ENCODE measurements around the gene LSS.

The LSS gene

GRCh38 chr21:46212721-46213484 lies 15.7 kb downstream of the LSS start:
- Histone ChIP-seq H3K27ac (replicated peaks; ENCODE audit: low read length) (no peak overlapping the region), H3K4me2 (ENCODE audit: insufficient read depth, low read length, poor library complexity, severe bottlenecking) (no peak overlapping the region), H4K8ac (ENCODE audit: low read depth, low read length) (no peak overlapping the region), H3K14ac (ENCODE audit: low read length) (no peak overlapping the region), H3K36me3 (replicated peaks in 1 of 2; ENCODE audit: control insufficient read depth in 2 of 2, insufficient read depth in 2 of 2, low read length in 2 of 2) (peaks cover 65 to 92% of the 10 kb centered on the region in 2 donors), H2AFZ (ENCODE audit: low read length) (no peak overlapping the region), H3K27me3 (ENCODE audit: control insufficient read depth in 3 of 3, insufficient read depth in 3 of 3, low read depth in 1 of 3, low read length in 3 of 3) (no peaks in the 10 kb centered on the region), H3K23ac (ENCODE audit: low read depth, low read length, poor library complexity) (no peak overlapping the region), H3K9me3 (replicated peaks in 1 of 2; ENCODE audit: control insufficient read depth in 2 of 2, insufficient read depth in 1 of 2, low read depth in 1 of 2, low read length in 2 of 2) (no peaks in the 10 kb centered on the region), H2BK15ac (ENCODE audit: low read length) (no peak overlapping the region), H3K18ac (ENCODE audit: low read length) (no peak overlapping the region), H2AK5ac (ENCODE audit: low read depth, low read length) (no peak overlapping the region), H2BK12ac (ENCODE audit: low read length) (no peak overlapping the region), H3K4me3 (ENCODE audit: low read length in 2 of 2) (no peak overlapping the region), H3K4ac (ENCODE audit: low read length) (no peak overlapping the region), H4K91ac (ENCODE audit: low read depth, low read length, poor library complexity) (no peak overlapping the region), H3K9ac (ENCODE audit: low read depth, low read length, poor library complexity) (peak overlapping the region; percentile 50), H3K79me1 (ENCODE audit: low read depth, low read length) (peaks cover 26% of the 10 kb centered on the region), H2BK5ac (ENCODE audit: low read length) (no peak overlapping the region), H3K4me1 (ENCODE audit: control insufficient read depth in 2 of 2, insufficient read depth in 1 of 2, low read depth in 1 of 2, low read length in 2 of 2) (peaks cover 0 to 2% of the 10 kb centered on the region in 2 donors), H2BK120ac (ENCODE audit: low read depth, low read length) (no peak overlapping the region)
- whole genome bisulfite sequencing, 2 donors (ENCODE audit: extremely low coverage in 2 of 2, insufficient read length in 2 of 2, insufficient replicate concordance in 1 of 2) = no CpG with 5 or more reads among the region's 18 CpGs
- DNase-seq (ENCODE audit: low spot score) = no peak

- DNase-seq (ENCODE audit: low spot score) = no peak
Measured at GRCh38 chr21:46211786-46212720, 16.5 kb downstream of the LSS start.

GRCh38 chr21:46211376-46211775 lies 17.2 kb downstream of the LSS start:
- Histone ChIP-seq H2AFZ (ENCODE audit: low read length) (no peak overlapping the region), H3K36me3 (replicated peaks in 1 of 2; ENCODE audit: control insufficient read depth in 2 of 2, insufficient read depth in 2 of 2, low read length in 2 of 2) (peaks cover 72 to 96% of the 10 kb centered on the region in 2 donors), H4K8ac (ENCODE audit: low read depth, low read length) (no peak overlapping the region), H3K4me3 (ENCODE audit: low read length in 2 of 2) (no peak overlapping the region), H2BK120ac (ENCODE audit: low read depth, low read length) (no peak overlapping the region), H3K18ac (ENCODE audit: low read length) (no peak overlapping the region), H2BK12ac (ENCODE audit: low read length) (no peak overlapping the region), H3K14ac (ENCODE audit: low read length) (no peak overlapping the region), H4K91ac (ENCODE audit: low read depth, low read length, poor library complexity) (peak overlapping the region; percentile 30), H3K4me1 (ENCODE audit: control insufficient read depth in 2 of 2, insufficient read depth in 1 of 2, low read depth in 1 of 2, low read length in 2 of 2) (peaks cover 0 to 2% of the 10 kb centered on the region in 2 donors), H2BK15ac (ENCODE audit: low read length) (no peak overlapping the region), H3K23ac (ENCODE audit: low read depth, low read length, poor library complexity) (no peak overlapping the region), H3K9me3 (replicated peaks in 1 of 2; ENCODE audit: control insufficient read depth in 2 of 2, insufficient read depth in 1 of 2, low read depth in 1 of 2, low read length in 2 of 2) (no peaks in the 10 kb centered on the region), H3K27ac (replicated peaks; ENCODE audit: low read length) (no peak overlapping the region), H3K79me1 (ENCODE audit: low read depth, low read length) (peaks cover 26% of the 10 kb centered on the region), H2BK5ac (ENCODE audit: low read length) (no peak overlapping the region), H3K4me2 (ENCODE audit: insufficient read depth, low read length, poor library complexity, severe bottlenecking) (no peak overlapping the region), H3K4ac (ENCODE audit: low read length) (no peak overlapping the region), H2AK5ac (ENCODE audit: low read depth, low read length) (no peak overlapping the region), H3K27me3 (ENCODE audit: control insufficient read depth in 3 of 3, insufficient read depth in 3 of 3, low read depth in 1 of 3, low read length in 3 of 3) (no peaks in the 10 kb centered on the region), H3K9ac (ENCODE audit: low read depth, low read length, poor library complexity) (no peak overlapping the region)
- DNase-seq (ENCODE audit: low spot score) = no peak
- WGBS, 2 donors (ENCODE audit: extremely low coverage in 2 of 2, insufficient read length in 2 of 2, insufficient replicate concordance in 1 of 2) = no CpG with 5 or more reads among the region's 7 CpGs

More at GRCh38 chr21:46211786-46212720, 16.5 kb downstream of the LSS start:
- Histone ChIP-seq H3K9me3 (replicated peaks in 1 of 2; ENCODE audit: control insufficient read depth in 2 of 2, insufficient read depth in 1 of 2, low read depth in 1 of 2, low read length in 2 of 2) (no peaks in the 10 kb centered on the region), H2BK12ac (ENCODE audit: low read length) (no peak overlapping the region), H3K4me3 (ENCODE audit: low read length in 2 of 2) (no peak overlapping the region), H3K23ac (ENCODE audit: low read depth, low read length, poor library complexity) (peak overlapping the region; percentile 80), H3K9ac (ENCODE audit: low read depth, low read length, poor library complexity) (peak overlapping the region; percentile 50), H2AFZ (ENCODE audit: low read length) (no peak overlapping the region), H3K4me1 (ENCODE audit: control insufficient read depth in 2 of 2, insufficient read depth in 1 of 2, low read depth in 1 of 2, low read length in 2 of 2) (peaks cover 0 to 2% of the 10 kb centered on the region in 2 donors), H3K4me2 (ENCODE audit: insufficient read depth, low read length, poor library complexity, severe bottlenecking) (no peak overlapping the region), H2AK5ac (ENCODE audit: low read depth, low read length) (no peak overlapping the region), H3K27me3 (ENCODE audit: control insufficient read depth in 3 of 3, insufficient read depth in 3 of 3, low read depth in 1 of 3, low read length in 3 of 3) (no peaks in the 10 kb centered on the region), H4K8ac (ENCODE audit: low read depth, low read length) (no peak overlapping the region), H3K4ac (ENCODE audit: low read length) (no peak overlapping the region), H3K18ac (ENCODE audit: low read length) (peak overlapping the region; percentile 38), H2BK120ac (ENCODE audit: low read depth, low read length) (no peak overlapping the region), H3K14ac (ENCODE audit: low read length) (no peak overlapping the region), H4K91ac (ENCODE audit: low read depth, low read length, poor library complexity) (peak overlapping the region; percentile 30), H3K79me1 (ENCODE audit: low read depth, low read length) (peaks cover 24% of the 10 kb centered on the region), H3K27ac (replicated peaks; ENCODE audit: low read length) (no peak overlapping the region), H2BK15ac (ENCODE audit: low read length) (no peak overlapping the region), H3K36me3 (replicated peaks in 1 of 2; ENCODE audit: control insufficient read depth in 2 of 2, insufficient read depth in 2 of 2, low read length in 2 of 2) (peaks cover 67 to 94% of the 10 kb centered on the region in 2 donors), H2BK5ac (ENCODE audit: low read length) (no peak overlapping the region)
- WGBS, 2 donors (ENCODE audit: extremely low coverage in 2 of 2, insufficient read length in 2 of 2, insufficient replicate concordance in 1 of 2) = no CpG with 5 or more reads among the region's 23 CpGs
